ENCODE data around the gene SAA4.
"Not testable (repeated sequence)": the region's sequence is repeated elsewhere in the genome, so short reads cannot be mapped to it uniquely, and the experiment has no call there.

Gene SAA4

DNA sequence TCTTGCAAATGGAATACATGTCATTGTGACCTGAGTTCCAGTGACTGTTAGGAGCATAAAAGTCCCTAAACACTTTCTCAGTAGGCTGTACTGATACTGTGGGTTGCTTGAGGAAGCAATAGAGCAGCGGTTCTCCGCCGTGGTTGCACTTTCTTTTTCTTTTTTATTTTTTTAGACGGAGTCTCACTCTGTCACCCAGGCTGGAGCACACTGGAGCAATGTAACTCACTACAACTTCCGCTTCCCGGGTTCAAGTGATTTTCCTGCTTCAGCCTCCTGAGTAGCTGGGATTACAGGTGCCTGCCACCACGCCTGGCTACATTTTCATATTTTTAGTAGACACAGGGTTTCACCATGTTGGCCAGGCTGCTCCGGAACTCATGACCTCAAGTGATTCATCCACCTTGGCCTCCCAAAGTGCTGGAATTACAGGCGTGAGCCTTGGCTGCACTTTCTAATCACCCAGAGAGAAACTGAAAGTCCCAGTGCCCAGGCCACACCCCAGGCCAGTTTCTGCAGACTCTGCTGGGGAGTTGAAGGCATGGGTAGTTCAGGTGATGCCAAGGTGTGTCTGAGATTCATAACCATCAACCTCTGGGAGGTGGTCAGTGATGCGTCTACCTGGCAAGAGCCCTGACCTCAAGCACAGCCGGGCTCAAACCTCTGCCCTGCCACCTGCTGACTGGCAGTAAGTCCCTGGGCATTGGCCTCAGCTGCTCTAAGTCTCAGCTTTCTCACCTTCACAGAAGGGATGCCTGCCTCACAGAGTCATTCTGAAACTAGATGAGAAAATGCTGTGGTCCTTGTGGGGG, 10.0 kb upstream of the SAA4 start:
- DNase-seq, result not testable (repeated sequence)

GRCh38 chr11:18245396-18245795, 8.8 kb upstream of the SAA4 start:
- no peak for DNase-seq

DNA sequence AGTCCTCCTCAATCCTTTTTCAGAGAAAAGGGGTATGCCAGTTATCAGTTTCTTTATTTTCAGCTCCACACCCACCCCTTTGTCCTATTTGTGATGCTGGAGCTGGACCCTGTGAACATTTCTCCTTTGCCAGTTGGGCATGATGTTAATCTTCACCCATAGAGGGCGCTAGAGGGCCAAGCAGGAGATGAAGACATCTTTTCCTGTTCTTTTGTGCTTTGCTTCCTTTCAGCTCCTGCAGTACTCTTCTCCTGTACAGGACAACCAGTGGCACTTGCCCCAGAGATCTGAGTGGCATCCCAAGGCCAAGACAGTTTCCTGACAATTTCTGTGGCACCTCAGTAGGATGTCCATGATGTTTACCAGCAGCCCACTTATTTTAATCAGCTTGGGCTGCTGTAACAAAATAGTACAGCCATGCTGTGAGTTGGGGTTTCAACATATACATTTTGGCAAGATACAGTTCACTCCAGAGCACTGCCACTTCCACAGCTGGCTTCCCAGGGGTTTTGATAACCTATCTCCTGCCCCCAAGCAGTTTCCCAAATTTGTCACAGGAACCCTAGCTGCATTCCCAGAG, 7.3 kb upstream of the SAA4 start:
- DNase-seq, result peak; percentile 87

GRCh38 chr11:18239655-18240054, 3.1 kb upstream of the SAA4 start:
- DNase-seq, result no peak

DNA sequence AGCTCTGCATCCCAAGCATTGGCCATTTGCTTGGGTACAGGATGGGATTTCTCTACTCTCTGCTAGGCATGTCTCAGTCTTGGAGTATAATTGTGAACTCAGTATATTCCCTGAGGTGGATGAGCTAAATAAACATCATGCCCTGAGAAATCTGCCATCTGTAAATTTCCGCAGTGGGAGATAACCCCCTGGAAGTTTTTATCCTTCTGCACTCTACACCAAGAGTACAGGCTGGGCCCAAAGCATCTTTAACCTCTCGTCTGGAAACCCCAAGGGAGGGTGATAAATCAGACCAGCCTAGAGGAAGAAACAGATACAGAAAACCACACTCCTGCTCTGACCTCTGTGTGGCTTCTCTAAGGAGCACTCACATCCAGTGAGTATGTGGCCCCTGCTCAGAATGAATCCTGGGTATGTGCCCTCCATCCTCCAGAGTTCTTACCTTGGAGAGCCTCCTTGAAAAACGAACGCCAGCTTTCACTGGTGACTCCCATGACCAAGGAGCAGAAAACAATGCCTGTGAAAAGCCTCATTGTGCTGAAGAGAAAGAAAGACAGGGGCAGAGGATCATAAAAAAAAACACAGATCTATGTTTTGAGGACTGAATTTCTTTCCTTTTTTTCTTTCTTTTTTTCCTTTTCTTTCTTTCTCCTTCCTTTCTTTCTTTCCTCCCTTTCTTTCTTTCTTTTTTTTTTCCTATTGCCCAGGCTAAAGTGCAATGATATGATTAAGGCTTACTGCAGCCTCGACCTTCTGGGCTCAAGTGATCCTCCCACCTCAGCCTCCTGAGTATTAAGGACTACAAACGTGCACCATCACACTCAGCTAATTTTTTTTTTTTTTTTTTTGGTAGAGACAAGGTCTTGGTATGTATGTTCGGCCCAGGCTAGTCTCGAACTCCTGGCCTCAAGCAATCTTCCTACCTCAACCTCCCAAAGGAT, 938 bp downstream of the SAA4 start:
- no peak for DNase-seq

- DNase-seq, result no peak
These were observed 2.7 kb downstream of the SAA4 start for GRCh38 chr11:18233912-18234311.

GRCh38 chr11:18230859-18231258, 5.7 kb downstream of the SAA4 start:
- DNase-seq, result no peak

DNA sequence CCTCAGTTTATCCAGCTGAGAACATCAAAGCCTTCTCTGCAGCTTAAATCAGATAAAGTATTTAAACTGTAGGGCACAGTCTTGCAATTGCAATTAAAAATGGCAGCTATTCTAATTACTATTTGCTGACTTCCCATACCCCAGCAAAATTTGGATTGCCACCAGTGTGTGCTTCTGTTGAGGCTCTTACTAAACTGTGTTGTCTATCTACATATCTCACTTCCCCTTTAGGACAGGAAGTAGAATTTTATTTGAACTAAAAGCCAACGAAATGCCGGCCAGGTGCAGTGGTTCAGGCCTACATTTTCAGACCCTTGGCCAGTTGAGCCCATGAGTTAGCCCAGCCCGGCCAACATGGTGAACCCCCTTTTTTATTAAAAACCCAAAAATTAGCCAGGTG, 7.1 kb downstream of the SAA4 start:
- peak; percentile 16 for DNase-seq

- DNase-seq, result no peak
These were observed 10.7 kb downstream of the SAA4 start for GRCh38 chr11:18225913-18226312.

- no peak for DNase-seq
These were observed 12.8 kb downstream of the SAA4 start for GRCh38 chr11:18223591-18224387.

GRCh38 chr11:18222814-18223421, 13.7 kb downstream of the SAA4 start:
- DNase-seq, result no peak

DNA sequence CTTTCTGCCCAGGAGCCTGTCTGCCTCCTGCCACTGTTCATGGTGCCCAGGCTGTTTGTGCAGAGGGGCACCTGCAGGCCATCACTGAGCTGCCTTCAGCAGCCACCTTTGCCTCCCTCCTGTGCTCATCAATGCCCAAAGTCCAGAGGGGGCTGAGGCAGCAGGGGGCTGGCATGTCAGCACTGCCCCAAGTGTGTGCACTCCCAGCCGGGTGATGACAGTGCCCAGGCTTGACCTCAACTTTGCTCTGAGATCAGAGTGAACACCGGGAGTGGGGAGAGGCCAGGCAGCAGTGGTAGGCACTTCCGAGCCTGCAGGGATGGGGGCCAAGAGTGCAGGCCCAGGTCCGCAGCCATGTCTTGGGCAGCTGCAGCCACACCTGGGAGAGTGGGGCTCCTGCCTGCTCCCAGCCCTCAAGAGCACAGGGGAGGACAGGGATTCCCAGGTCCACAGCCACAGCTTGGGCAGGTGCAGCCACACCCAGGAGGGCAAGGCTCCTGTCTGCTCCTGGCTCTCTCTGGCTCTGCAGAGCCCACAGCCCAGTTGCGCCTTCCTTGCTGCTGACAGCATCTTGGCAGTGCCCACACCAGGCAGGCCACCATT, 15.2 kb downstream of the SAA4 start:
- DNase-seq, result no peak

DNA sequence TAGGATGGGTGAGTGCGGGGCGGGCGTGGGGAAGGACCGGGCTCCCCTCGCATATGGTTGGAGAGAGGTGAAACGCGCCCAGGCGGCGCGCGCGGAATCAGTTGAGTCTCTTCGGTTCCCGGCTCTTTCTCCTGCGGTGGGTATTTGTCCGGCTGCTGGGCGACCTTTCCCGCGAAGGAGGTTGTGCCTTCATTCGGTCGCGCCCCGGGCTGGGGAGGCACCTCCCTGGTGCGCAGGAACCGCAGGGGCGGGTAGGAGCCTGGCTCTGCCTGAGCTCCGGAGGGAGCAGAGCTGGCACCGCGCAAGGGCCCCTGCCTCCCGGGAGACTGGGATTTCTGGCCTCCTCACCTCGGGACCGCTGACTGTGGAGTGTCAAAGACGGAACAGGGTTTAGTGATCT, 27.5 kb downstream of the SAA4 start:
- no peak for DNase-seq

GRCh38 chr11:18204771-18205170, 31.8 kb downstream of the SAA4 start:
- no peak for DNase-seq

- no peak for DNase-seq
These were observed 32.4 kb downstream of the SAA4 start for GRCh38 chr11:18204220-18204619.

GRCh38 chr11:18203723-18204122, 32.9 kb downstream of the SAA4 start:
- peak; percentile 66 for DNase-seq

GRCh38 chr11:18197738-18198137, 38.9 kb downstream of the SAA4 start:
- DNase-seq, result not testable (repeated sequence)

- DNase-seq, result no peak
These were observed 40.1 kb downstream of the SAA4 start for GRCh38 chr11:18196532-18196931.

- DNase-seq, result no peak
These were observed 43.6 kb downstream of the SAA4 start for GRCh38 chr11:18193010-18193409.

- no peak for DNase-seq
These were observed 45.2 kb downstream of the SAA4 start for GRCh38 chr11:18191376-18191775.

DNA sequence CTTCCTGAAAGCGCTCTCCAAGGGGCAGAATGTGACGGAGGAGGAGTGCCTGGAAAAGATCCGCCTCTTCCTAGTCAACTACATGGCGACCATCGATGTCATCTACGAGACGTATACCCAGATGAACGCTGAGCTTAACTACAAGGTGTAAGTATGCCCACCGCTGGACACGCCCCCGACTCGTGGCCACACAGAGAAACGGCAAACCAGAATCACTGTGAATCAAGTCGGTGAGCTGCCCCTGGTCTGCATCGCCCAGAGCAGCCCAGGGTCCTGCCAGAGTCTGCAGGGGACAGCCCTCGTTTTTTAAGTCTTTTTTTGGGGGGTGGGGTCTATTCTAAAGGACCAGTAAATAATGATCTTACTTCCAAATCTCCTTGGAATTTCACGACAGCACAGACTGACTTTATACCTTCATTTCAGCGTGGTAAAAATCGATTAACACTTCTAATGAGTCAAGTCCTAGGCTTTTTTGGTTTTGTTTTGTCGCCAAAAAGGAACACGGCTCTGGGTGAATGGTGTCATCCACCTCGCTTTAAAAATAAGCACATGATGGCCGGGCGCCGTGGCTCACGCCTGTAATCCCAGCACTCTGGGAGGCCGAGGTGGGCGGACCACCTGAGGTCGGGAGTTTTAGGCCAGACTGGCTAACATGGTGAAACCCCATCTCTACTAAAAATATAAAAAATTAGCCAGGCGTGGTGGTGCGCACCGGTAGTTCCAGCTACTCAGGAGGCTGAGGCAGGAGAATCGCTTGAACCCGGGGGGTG, 46.9 kb downstream of the SAA4 start:
- DNase-seq, result not testable (repeated sequence)
